ENCODE measurements around the gene ADAMTS4.
A peak's percentile ranks its signal among the peaks of the same experiment; 100 is the strongest.

The ADAMTS4 gene, protein sequence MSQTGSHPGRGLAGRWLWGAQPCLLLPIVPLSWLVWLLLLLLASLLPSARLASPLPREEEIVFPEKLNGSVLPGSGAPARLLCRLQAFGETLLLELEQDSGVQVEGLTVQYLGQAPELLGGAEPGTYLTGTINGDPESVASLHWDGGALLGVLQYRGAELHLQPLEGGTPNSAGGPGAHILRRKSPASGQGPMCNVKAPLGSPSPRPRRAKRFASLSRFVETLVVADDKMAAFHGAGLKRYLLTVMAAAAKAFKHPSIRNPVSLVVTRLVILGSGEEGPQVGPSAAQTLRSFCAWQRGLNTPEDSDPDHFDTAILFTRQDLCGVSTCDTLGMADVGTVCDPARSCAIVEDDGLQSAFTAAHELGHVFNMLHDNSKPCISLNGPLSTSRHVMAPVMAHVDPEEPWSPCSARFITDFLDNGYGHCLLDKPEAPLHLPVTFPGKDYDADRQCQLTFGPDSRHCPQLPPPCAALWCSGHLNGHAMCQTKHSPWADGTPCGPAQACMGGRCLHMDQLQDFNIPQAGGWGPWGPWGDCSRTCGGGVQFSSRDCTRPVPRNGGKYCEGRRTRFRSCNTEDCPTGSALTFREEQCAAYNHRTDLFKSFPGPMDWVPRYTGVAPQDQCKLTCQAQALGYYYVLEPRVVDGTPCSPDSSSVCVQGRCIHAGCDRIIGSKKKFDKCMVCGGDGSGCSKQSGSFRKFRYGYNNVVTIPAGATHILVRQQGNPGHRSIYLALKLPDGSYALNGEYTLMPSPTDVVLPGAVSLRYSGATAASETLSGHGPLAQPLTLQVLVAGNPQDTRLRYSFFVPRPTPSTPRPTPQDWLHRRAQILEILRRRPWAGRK

DNA sequence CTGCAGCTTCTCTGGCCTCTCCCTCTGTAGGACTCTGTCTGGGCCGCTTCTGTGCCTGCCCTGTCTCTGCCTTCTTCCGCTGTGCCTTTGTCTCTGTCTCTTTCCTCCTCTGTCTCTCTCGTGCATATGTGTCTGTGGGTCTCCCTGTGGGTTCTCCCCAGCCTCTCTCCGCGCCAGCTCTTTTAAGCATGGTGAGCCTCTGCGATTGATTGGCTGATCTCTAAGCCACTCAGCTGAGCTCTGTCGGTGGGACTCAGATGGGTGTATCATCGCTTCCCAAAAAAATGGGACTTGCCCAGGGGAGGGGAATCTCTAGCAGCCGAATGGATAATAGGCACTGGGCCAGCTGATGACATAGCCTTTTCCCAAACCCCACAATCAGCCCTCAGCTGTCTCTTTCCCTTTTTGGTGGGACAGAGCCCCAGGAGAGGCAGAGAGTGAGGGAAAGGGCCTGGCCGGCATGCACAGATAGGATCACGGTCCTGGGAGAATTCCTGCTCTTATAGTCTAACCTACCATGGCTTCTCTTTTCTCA lies at the start of gene ADAMTS4:
Gene ADAMTS4 (minus strand): TSS at position 158 of the 535 bp plus-strand sequence. CDS start 427 bp downstream, outside the sequence.
- Histone ChIP-seq H3K9me3 (ENCODE audit: control insufficient read depth in 2 of 2, low read length in 2 of 2) (no peaks in the 10 kb centered on the region), H3K27ac (ENCODE audit: low read depth in 2 of 2, low read length in 2 of 2) (peak within 1 kb of the TSS; percentile 66 to 97), H3K9ac (ENCODE audit: low read depth in 1 of 2, low read length in 2 of 2) (peak within 1 kb of the TSS; percentile 47 to 48), H3K4me1 (ENCODE audit: control insufficient read depth in 2 of 2, insufficient read depth in 2 of 2, low read length in 2 of 2) (peaks cover 42% of the 10 kb centered on the region in 2 donors), H3K36me3 (ENCODE audit: control insufficient read depth in 2 of 2, insufficient read depth in 2 of 2, low read length in 2 of 2) (peaks cover 4 to 7% of the 10 kb centered on the region in 2 donors), H3K4me3 (ENCODE audit: low read length in 2 of 2) (peak within 1 kb of the TSS; percentile 38 to 53), H3K27me3 (ENCODE audit: control insufficient read depth in 2 of 2, insufficient read depth in 2 of 2, low read length in 2 of 2) (no peaks in the 10 kb centered on the region)

DNA sequence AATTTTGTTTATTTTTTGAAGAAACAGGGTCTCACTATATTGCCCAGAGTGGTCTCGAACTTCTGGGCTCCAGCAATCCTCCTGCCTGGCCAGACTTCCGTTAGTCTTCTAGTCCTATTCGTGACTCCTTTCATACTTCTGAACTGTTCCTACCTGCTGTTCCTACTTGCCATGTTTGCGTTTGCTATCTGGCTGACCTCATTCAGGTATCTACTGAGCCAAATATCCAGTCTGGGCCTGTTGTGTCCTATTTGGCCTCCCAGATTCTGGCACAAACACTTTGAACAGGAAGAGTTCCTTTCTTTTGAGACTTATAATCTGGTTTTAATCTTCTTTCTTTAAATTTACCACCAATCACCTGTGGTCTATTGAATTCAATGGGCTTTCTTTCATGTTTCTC lies 46.0 kb upstream of the ADAMTS4 start:
- H3K4me1 ChIP-seq (ENCODE audit: control insufficient read depth in 2 of 2, insufficient read depth in 2 of 2, low read length in 2 of 2), result no peaks in the 10 kb centered on the region
- no peaks in the 10 kb centered on the region for H3K36me3 ChIP-seq (ENCODE audit: control insufficient read depth in 2 of 2, insufficient read depth in 2 of 2, low read length in 2 of 2)
- H3K9ac ChIP-seq (ENCODE audit: low read depth in 1 of 2, low read length in 2 of 2), result no peak overlapping the region
- H3K27me3 ChIP-seq (ENCODE audit: control insufficient read depth in 2 of 2, insufficient read depth in 2 of 2, low read length in 2 of 2), result no peaks in the 10 kb centered on the region
- H3K27ac ChIP-seq (ENCODE audit: low read depth in 2 of 2, low read length in 2 of 2), result no peak overlapping the region
- H3K9me3 ChIP-seq (ENCODE audit: control insufficient read depth in 2 of 2, low read length in 2 of 2), result peaks cover 0 to 1% of the 10 kb centered on the region in 2 donors
- H3K4me3 ChIP-seq (ENCODE audit: low read length in 2 of 2), result no peak overlapping the region

DNA sequence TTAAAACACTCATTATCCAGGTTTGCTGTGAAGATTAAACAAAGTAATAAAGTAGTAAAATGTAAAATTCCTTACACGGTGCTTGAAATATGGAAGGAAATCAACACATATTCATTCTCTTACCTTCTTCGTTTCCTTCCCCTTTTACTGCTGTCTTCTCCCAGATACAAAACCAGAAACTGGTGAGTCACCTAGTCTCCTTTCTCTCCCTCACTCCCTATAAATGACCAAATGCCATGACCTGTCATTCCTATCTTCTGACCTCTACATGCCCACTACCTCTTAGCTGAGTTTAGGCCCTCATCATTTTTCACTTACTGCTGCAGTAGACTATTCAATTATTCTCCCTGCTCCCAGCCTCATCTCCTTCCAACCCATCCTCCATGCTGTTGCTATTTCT lies 43.5 kb upstream of the ADAMTS4 start:
- no peak overlapping the region for H3K4me3 ChIP-seq (ENCODE audit: low read length in 2 of 2)
- H3K9me3 ChIP-seq (ENCODE audit: control insufficient read depth in 2 of 2, low read length in 2 of 2), result no peaks in the 10 kb centered on the region
- no peaks in the 10 kb centered on the region for H3K27me3 ChIP-seq (ENCODE audit: control insufficient read depth in 2 of 2, insufficient read depth in 2 of 2, low read length in 2 of 2)
- H3K27ac ChIP-seq (ENCODE audit: low read depth in 2 of 2, low read length in 2 of 2), result no peak overlapping the region
- no peaks in the 10 kb centered on the region for H3K36me3 ChIP-seq (ENCODE audit: control insufficient read depth in 2 of 2, insufficient read depth in 2 of 2, low read length in 2 of 2)
- no peak overlapping the region for H3K9ac ChIP-seq (ENCODE audit: low read depth in 1 of 2, low read length in 2 of 2)
- no peaks in the 10 kb centered on the region for H3K4me1 ChIP-seq (ENCODE audit: control insufficient read depth in 2 of 2, insufficient read depth in 2 of 2, low read length in 2 of 2)

DNA sequence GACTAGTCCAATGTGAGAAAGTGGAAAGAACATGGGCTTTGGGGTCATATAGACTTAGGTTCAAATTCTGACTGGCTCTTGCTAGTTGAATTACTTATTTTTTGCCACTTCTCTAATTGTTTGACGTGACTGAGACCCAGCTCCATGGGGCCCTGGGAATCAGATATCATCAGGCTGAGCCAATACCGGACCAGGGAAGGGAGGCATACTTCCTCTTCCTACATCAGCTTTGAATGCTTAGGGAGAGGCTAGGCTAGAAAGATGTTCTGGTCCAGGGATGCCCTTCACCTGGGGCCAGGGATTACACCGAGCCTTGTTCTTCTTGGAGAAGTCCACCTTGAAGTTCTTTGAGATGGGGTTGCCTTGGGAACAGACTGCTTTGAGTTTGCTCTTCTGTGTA lies 42.8 kb upstream of the ADAMTS4 start:
- Histone ChIP-seq H3K27me3 (ENCODE audit: control insufficient read depth in 2 of 2, insufficient read depth in 2 of 2, low read length in 2 of 2) (no peaks in the 10 kb centered on the region), H3K36me3 (ENCODE audit: control insufficient read depth in 2 of 2, insufficient read depth in 2 of 2, low read length in 2 of 2) (no peaks in the 10 kb centered on the region), H3K9ac (ENCODE audit: low read depth in 1 of 2, low read length in 2 of 2) (no peak overlapping the region), H3K27ac (ENCODE audit: low read depth in 2 of 2, low read length in 2 of 2) (no peak overlapping the region), H3K4me3 (ENCODE audit: low read length in 2 of 2) (no peak overlapping the region), H3K9me3 (ENCODE audit: control insufficient read depth in 2 of 2, low read length in 2 of 2) (no peaks in the 10 kb centered on the region), H3K4me1 (ENCODE audit: control insufficient read depth in 2 of 2, insufficient read depth in 2 of 2, low read length in 2 of 2) (no peaks in the 10 kb centered on the region)

DNA sequence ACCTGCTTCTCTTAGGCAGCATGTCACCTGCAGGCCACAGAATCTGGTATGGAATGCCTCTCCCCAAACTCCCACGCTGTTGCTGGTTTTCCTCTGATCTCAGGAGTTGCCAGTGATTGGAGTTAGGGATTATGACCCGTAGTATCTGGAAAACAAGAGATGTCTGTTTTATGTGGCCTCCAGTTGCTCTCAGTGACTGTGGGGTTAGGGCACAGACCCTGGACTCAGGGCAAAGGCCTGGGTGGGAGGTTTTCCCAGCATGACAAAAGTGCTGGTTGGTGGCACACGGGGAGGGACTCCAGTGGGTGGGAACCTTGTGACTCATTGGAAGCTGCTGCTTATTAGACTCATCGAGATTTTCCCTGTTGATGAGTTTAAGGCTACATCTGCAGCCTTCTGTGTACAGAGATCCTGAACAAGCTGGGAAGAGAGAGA lies 39.2 kb upstream of the ADAMTS4 start, which contains the start of gene NR1I3:
Gene NR1I3 (minus strand): TSS at position 165 of the 435 bp plus-strand sequence. CDS start 1,638 bp downstream, outside the sequence.
- H3K27ac ChIP-seq (ENCODE audit: low read depth in 2 of 2, low read length in 2 of 2), result no peak within 1 kb of the TSS
- H3K36me3 ChIP-seq (ENCODE audit: control insufficient read depth in 2 of 2, insufficient read depth in 2 of 2, low read length in 2 of 2), result no peaks in the 10 kb centered on the region
- H3K9ac ChIP-seq (ENCODE audit: low read depth in 1 of 2, low read length in 2 of 2), result no peak within 1 kb of the TSS
- H3K4me1 ChIP-seq (ENCODE audit: control insufficient read depth in 2 of 2, insufficient read depth in 2 of 2, low read length in 2 of 2), result no peaks in the 10 kb centered on the region
- no peak within 1 kb of the TSS for H3K4me3 ChIP-seq (ENCODE audit: low read length in 2 of 2)
- no peaks in the 10 kb centered on the region for H3K9me3 ChIP-seq (ENCODE audit: control insufficient read depth in 2 of 2, low read length in 2 of 2)
- no peaks in the 10 kb centered on the region for H3K27me3 ChIP-seq (ENCODE audit: control insufficient read depth in 2 of 2, insufficient read depth in 2 of 2, low read length in 2 of 2)

DNA sequence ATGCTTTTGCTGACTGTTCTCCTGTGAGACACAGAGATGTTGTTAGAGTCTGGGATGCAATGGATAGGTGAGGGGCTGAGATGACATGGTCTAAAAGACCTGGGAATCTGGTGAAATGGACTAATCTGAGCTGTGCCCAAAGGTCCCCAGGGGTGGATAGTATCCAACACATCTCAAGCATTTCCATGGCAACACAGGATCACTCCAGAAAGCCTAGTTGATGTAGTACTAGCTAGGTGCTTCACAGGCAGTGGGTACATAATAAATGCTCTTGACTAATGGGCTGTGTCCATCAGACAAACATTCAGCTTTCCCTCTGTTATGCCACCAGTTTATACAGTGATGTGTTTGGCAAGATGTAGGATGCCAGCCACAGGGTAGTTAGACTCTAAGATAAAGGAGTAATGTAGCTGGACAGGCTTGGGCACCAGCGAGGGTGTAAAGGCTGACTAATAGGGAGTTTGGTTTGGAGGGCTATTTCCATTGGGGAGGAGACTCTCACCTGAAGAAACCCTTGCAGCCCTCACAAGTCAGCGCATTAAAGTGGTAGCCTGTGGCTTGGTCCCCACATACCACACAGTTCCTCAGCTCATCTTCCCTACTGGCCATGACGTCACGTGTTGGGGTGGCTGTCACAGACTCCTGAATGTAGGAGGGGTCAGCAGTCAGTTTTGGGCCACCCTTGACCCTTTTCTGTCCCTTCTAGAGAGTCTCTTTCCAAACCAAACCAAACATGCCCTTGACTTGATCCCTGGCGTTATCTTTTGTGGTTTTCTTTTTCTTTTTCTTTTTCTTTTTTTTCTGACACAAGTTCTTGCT lies 37.3 kb upstream of the ADAMTS4 start:
- Histone ChIP-seq H3K9me3 (ENCODE audit: control insufficient read depth in 2 of 2, low read length in 2 of 2) (no peaks in the 10 kb centered on the region), H3K4me3 (ENCODE audit: low read length in 2 of 2) (no peak overlapping the region), H3K4me1 (ENCODE audit: control insufficient read depth in 2 of 2, insufficient read depth in 2 of 2, low read length in 2 of 2) (no peaks in the 10 kb centered on the region), H3K27me3 (ENCODE audit: control insufficient read depth in 2 of 2, insufficient read depth in 2 of 2, low read length in 2 of 2) (no peaks in the 10 kb centered on the region), H3K27ac (ENCODE audit: low read depth in 2 of 2, low read length in 2 of 2) (no peak overlapping the region), H3K9ac (ENCODE audit: low read depth in 1 of 2, low read length in 2 of 2) (no peak overlapping the region), H3K36me3 (ENCODE audit: control insufficient read depth in 2 of 2, insufficient read depth in 2 of 2, low read length in 2 of 2) (no peaks in the 10 kb centered on the region)

DNA sequence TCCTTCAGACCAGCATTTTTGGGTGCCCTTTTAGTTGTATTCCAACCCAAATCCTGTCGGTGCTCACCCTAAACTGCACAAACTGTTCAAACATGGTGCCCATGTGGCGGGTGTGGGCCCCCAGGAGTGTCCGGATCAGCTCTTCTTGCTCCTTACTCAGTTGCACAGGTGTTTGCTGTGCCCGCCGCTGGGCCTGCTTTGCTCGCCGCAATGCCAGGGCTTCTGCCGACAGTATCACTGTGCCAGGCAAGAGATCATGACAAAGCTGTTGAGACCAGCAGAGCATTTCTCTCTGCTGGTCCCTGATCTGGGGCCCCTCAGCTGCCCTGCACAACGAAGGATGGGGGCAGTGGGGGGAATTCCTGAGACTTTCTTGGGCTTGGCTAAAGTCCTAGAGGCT lies 34.2 kb upstream of the ADAMTS4 start:
- Histone ChIP-seq H3K27ac (ENCODE audit: low read depth in 2 of 2, low read length in 2 of 2) (no peak overlapping the region), H3K4me3 (ENCODE audit: low read length in 2 of 2) (no peak overlapping the region), H3K27me3 (ENCODE audit: control insufficient read depth in 2 of 2, insufficient read depth in 2 of 2, low read length in 2 of 2) (no peaks in the 10 kb centered on the region), H3K9ac (ENCODE audit: low read depth in 1 of 2, low read length in 2 of 2) (no peak overlapping the region), H3K9me3 (ENCODE audit: control insufficient read depth in 2 of 2, low read length in 2 of 2) (no peaks in the 10 kb centered on the region), H3K36me3 (ENCODE audit: control insufficient read depth in 2 of 2, insufficient read depth in 2 of 2, low read length in 2 of 2) (peaks cover 20 to 22% of the 10 kb centered on the region in 2 donors), H3K4me1 (ENCODE audit: control insufficient read depth in 2 of 2, insufficient read depth in 2 of 2, low read length in 2 of 2) (no peaks in the 10 kb centered on the region)

DNA sequence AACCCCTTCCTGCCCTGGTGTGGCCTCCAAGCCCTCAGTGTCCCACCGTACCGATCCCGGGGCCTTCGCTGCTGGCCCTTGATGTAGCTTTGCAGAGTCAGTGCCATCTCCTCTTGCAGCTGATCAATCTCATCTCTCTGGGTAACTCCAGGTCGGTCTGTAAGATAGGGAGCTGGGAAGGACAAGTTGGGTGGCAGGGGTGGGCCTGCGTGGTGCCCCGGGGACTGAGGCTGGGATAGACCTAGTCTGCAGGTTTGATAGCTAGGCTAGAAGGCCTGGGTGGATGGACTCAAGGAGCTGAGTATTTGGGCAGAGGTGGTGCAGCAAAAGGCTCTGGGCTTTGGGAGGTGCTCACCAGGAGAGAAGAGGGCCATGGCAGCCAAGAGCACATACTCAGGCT lies 31.9 kb upstream of the ADAMTS4 start:
- Histone ChIP-seq H3K27me3 (ENCODE audit: control insufficient read depth in 2 of 2, insufficient read depth in 2 of 2, low read length in 2 of 2) (no peaks in the 10 kb centered on the region), H3K9ac (ENCODE audit: low read depth in 1 of 2, low read length in 2 of 2) (no peak overlapping the region), H3K36me3 (ENCODE audit: control insufficient read depth in 2 of 2, insufficient read depth in 2 of 2, low read length in 2 of 2) (peaks cover 20 to 22% of the 10 kb centered on the region in 2 donors), H3K4me1 (ENCODE audit: control insufficient read depth in 2 of 2, insufficient read depth in 2 of 2, low read length in 2 of 2) (peaks cover 11 to 15% of the 10 kb centered on the region in 2 donors), H3K9me3 (ENCODE audit: control insufficient read depth in 2 of 2, low read length in 2 of 2) (no peaks in the 10 kb centered on the region), H3K4me3 (ENCODE audit: low read length in 2 of 2) (no peak overlapping the region), H3K27ac (ENCODE audit: low read depth in 2 of 2, low read length in 2 of 2) (no peak overlapping the region)

DNA sequence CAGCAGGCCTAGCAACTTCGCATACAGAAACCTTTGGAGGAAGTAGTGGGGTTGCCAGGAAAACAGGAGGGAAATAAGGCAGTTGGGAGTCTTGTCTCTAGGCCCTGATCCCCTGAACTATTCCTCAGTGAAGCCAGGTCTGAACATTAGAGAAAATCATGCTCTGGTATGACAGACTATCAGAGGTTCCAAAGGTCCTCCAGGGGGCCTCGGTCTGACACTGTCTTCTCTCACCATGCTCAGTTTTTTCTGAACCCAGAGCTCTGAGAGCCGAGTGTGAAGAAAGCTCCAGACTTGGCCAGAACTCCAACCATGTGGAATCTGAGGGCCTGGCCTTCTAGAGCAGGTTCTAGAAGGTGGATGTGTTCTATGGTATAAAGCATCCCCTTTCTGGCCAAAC lies 31.0 kb upstream of the ADAMTS4 start:
- H3K27me3 ChIP-seq (ENCODE audit: control insufficient read depth in 2 of 2, insufficient read depth in 2 of 2, low read length in 2 of 2), result no peaks in the 10 kb centered on the region
- H3K9me3 ChIP-seq (ENCODE audit: control insufficient read depth in 2 of 2, low read length in 2 of 2), result no peaks in the 10 kb centered on the region
- H3K9ac ChIP-seq (ENCODE audit: low read depth in 1 of 2, low read length in 2 of 2), result no peak overlapping the region
- peaks cover 20 to 22% of the 10 kb centered on the region in 2 donors for H3K36me3 ChIP-seq (ENCODE audit: control insufficient read depth in 2 of 2, insufficient read depth in 2 of 2, low read length in 2 of 2)
- no peak overlapping the region for H3K4me3 ChIP-seq (ENCODE audit: low read length in 2 of 2)
- H3K27ac ChIP-seq (ENCODE audit: low read depth in 2 of 2, low read length in 2 of 2), result no peak overlapping the region
- H3K4me1 ChIP-seq (ENCODE audit: control insufficient read depth in 2 of 2, insufficient read depth in 2 of 2, low read length in 2 of 2), result peaks cover 17 to 21% of the 10 kb centered on the region in 2 donors
